GM23338 (cell line): ENCODE measurements around the gene FBXW12. TPM values are rescaled to one million over a fixed set of nuclear protein-coding genes. Genes with fewer than 3 reads are reported as not detected.

Source experiments
- ATAC-seq: fragments of 200-7000 bp; cut with Tn5 transposase; 3 replicates; pipeline ENCODE4 v1.9.1; 2020
- DNase-seq: peaks from one replicate; pipeline ENCODE4 v3.0.0-alpha.2; 2015; ENCODE audit warnings: low spot score
- H2AFZ ChIP-seq: fragments of 200-600 bp; sonication (generic); 2 replicates; pipeline ENCODE4 v1.8.0; 2016; ENCODE audit warnings: antibody characterized with exemption, mild to moderate bottlenecking, moderate library complexity
- H3F3A ChIP-seq: fragments of 200-600 bp; sonication (generic); replicated peaks from 2 replicates; pipeline ENCODE4 v1.8.0; 2017; ENCODE audit warnings: antibody characterized with exemption, mixed run types, low read depth
- H3K27ac ChIP-seq: fragments of 200-600 bp; sonication (generic); 2 replicates; pipeline ENCODE4 v1.6.1; 2016; ENCODE audit warnings: low read depth
- H3K27me3 ChIP-seq: fragments of 200-600 bp; sonication (generic); 2 replicates; pipeline ENCODE4 v1.8.0; 2016; ENCODE audit warnings: mild to moderate bottlenecking, mixed run types, moderate library complexity; ENCODE audit not compliant: insufficient read depth
- H3K36me3 ChIP-seq: fragments of 200-600 bp; sonication (generic); 2 replicates; pipeline ENCODE4 v1.8.0; 2016; ENCODE audit warnings: mild to moderate bottlenecking; ENCODE audit not compliant: insufficient read depth
- H3K4me1 ChIP-seq: fragments of 200-600 bp; sonication (generic); 2 replicates; pipeline ENCODE4 v1.8.0; 2016; ENCODE audit warnings: mild to moderate bottlenecking, moderate library complexity; ENCODE audit not compliant: insufficient read depth
- H3K4me2 ChIP-seq: fragments of 200-600 bp; sonication (generic); 2 replicates; pipeline ENCODE4 v1.7.1; 2017; ENCODE audit warnings: mixed run types
- H3K4me3 ChIP-seq: fragments of 200-600 bp; sonication (generic); 2 replicates; pipeline ENCODE4 v1.6.1; 2016; ENCODE audit warnings: mixed run types
- H3K79me2 ChIP-seq: fragments of 200-600 bp; sonication (generic); replicated peaks from 2 replicates; pipeline ENCODE4 v1.8.0; 2017; ENCODE audit warnings: mild to moderate bottlenecking; ENCODE audit not compliant: insufficient read depth
- H3K9me2 ChIP-seq: fragments of 200-600 bp; sonication (generic); 2 replicates; pipeline ENCODE4 v1.8.0; 2017; ENCODE audit not compliant: insufficient read depth
- H4K20me1 ChIP-seq: fragments of 200-600 bp; sonication (generic); replicated peaks from 2 replicates; pipeline ENCODE4 v1.8.0; 2017; ENCODE audit warnings: mild to moderate bottlenecking; ENCODE audit not compliant: insufficient read depth
- H3K27ac Mint-ChIP-seq: 2 replicates; pipeline ENCODE4 v1.8.0; 2020; ENCODE audit warnings: inconsistent platforms, mild to moderate bottlenecking, moderate library complexity, mixed read lengths
- H3K27me3 Mint-ChIP-seq: 3 replicates; pipeline ENCODE4 v1.8.0; 2022; ENCODE audit warnings: low read depth, mild to moderate bottlenecking, moderate library complexity, mixed read lengths, inconsistent platforms; ENCODE audit not compliant: insufficient read depth, poor library complexity
- H3K36me3 Mint-ChIP-seq: 3 replicates; pipeline ENCODE4 v1.8.0; 2021; ENCODE audit warnings: low read depth, mild to moderate bottlenecking, inconsistent platforms, moderate library complexity, mixed read lengths
- H3K4me1 Mint-ChIP-seq: 3 replicates; pipeline ENCODE4 v1.8.0; 2020; ENCODE audit warnings: mild to moderate bottlenecking, inconsistent platforms, mixed read lengths
- H3K4me3 Mint-ChIP-seq: 3 replicates; pipeline ENCODE4 v1.8.0; 2021; ENCODE audit warnings: moderate library complexity, mild to moderate bottlenecking, inconsistent platforms, mixed read lengths
- H3K9me3 Mint-ChIP-seq: 3 replicates; pipeline ENCODE4 v1.8.0; 2020; ENCODE audit warnings: moderate library complexity, mild to moderate bottlenecking, inconsistent platforms, mixed read lengths
- CREB1 ChIP-seq: fragments of 250-450 bp; sonication (Bioruptor Pico); IDR thresholded peaks from 2 replicates; pipeline ENCODE4 v1.5.0; 2020; ENCODE audit warnings: low read depth, mild to moderate bottlenecking, moderate library complexity
- EZH2 ChIP-seq: fragments of 200-600 bp; sonication (generic); IDR thresholded peaks from one replicate; pipeline ENCODE4 v1.8.0; 2017; ENCODE audit warnings: antibody characterized with exemption, mild to moderate bottlenecking, low read depth; ENCODE audit not compliant: unreplicated experiment
- EZH2phosphoT487 ChIP-seq: fragments of 200-600 bp; sonication (generic); IDR thresholded peaks from one replicate; pipeline ENCODE4 v1.8.1; 2018; ENCODE audit warnings: antibody characterized with exemption; ENCODE audit not compliant: unreplicated experiment
- JUNB ChIP-seq: IDR thresholded peaks from one replicate; pipeline ENCODE4 v1.6.1; 2016; ENCODE audit warnings: antibody characterized with exemption; ENCODE audit not compliant: unreplicated experiment
- NANOG ChIP-seq: IDR thresholded peaks from 2 replicates; pipeline ENCODE4 v1.6.1; 2016; ENCODE audit warnings: antibody characterized with exemption, borderline replicate concordance
- POLR2AphosphoS5 ChIP-seq: IDR thresholded peaks from 2 replicates; pipeline ENCODE4 v1.6.1; 2016; ENCODE audit warnings: antibody characterized with exemption, low read depth
- STAT1 ChIP-seq: IDR thresholded peaks from one replicate; pipeline ENCODE4 v1.6.1; 2016; ENCODE audit warnings: antibody characterized with exemption; ENCODE audit not compliant: unreplicated experiment
- ZNF114 ChIP-seq: fragments of 250-450 bp; sonication (Bioruptor Pico); IDR thresholded peaks from 2 replicates; pipeline ENCODE4 v1.5.0; 2020; ENCODE audit warnings: mild to moderate bottlenecking, moderate library complexity
- ZNF331 ChIP-seq: fragments of 250-450 bp; sonication (Bioruptor Pico); IDR thresholded peaks from 2 replicates; pipeline ENCODE4 v1.5.0; 2020; ENCODE audit warnings: low read depth, mild to moderate bottlenecking, moderate library complexity
- polyA plus RNA-seq: library from polyadenylated mRNA; unstranded; fragments of >200 nt; fragmentation: Nextera tagmentation; extraction: Ambion mirVana; gene quantifications from 2 replicates; pipeline ENCODE4 v1.2.1, GENCODE V29; 2016
- total RNA-seq: library from RNA; depleted of rRNA; stranded (reverse); fragments of >200 nt; shearing (Covaris generic); gene quantifications from 2 replicates; pipeline ENCODE4 v1.2.3, GENCODE V29; 2014
- TF ChIP-seq, protein P1 (sequence below): IDR thresholded peaks from 2 replicates; pipeline ENCODE4 v1.6.1; 2016; ENCODE audit warnings: antibody characterized with exemption
- TF ChIP-seq, protein P2 (sequence below), 2 experiments: fragments of 200-600 bp in 1 of 2; sonication (generic) in 1 of 2; conservative IDR thresholded peaks; 2 replicates each; pipeline versions ENCODE4 v1.5.1 to v1.6.1; 2016 to 2017; ENCODE audit warnings: antibody characterized with exemption in 2 of 2, low read depth in 2 of 2, mild to moderate bottlenecking in 2 of 2, moderate library complexity in 1 of 2
- TF ChIP-seq, protein P3 (sequence below): IDR thresholded peaks from one replicate; pipeline ENCODE4 v1.6.1; 2018; ENCODE audit warnings: antibody characterized with exemption; ENCODE audit not compliant: unreplicated experiment
- TF ChIP-seq, protein P4 (sequence below): fragments of 250-450 bp; sonication (Bioruptor Pico); IDR thresholded peaks from 2 replicates; pipeline ENCODE4 v1.5.0; 2020; ENCODE audit warnings: mild to moderate bottlenecking, moderate library complexity

Gene FBXW12
- total and polyA plus RNA-seq, 2 experiments from 2014 or later, result 0.73 TPM; not detected in 1

GRCh38 chr3:48436855-48437254 is 64.8 kb downstream of the FBXW12 start:
- Histone ChIP-seq H4K20me1 (peaks cover 6% of the 10 kb centered on the region), H3K27me3 (no peaks in the 10 kb centered on the region), H3K4me3 (no peak overlapping the region), H3K4me2 (no peak overlapping the region), H3K27ac (no peak overlapping the region), H3K9me2 (no peaks in the 10 kb centered on the region), H3K79me2 (peaks cover 45% of the 10 kb centered on the region), H3K36me3 (peaks cover 14% of the 10 kb centered on the region), H2AFZ (no peak overlapping the region), H3F3A (peaks cover 40% of the 10 kb centered on the region), H3K4me1 (peaks cover 10% of the 10 kb centered on the region; the same call in 1 of the 2 replicates)
- Mint-ChIP-seq H3K4me3 (no peak overlapping the region), H3K27me3 (peaks cover 6% of the 10 kb centered on the region), H3K9me3 (no peaks in the 10 kb centered on the region), H3K4me1 (peaks cover 22% of the 10 kb centered on the region), H3K27ac (no peak overlapping the region), H3K36me3 (peaks cover 42% of the 10 kb centered on the region)
- ATAC-seq (no peak), DNase-seq (no peak)
- TF ChIP-seq ZNF114 (CRISPR knock-in tag) (no peak), JUNB (no peak), POLR2AphosphoS5 (no peak), EZH2 (no peak), EZH2phosphoT487 (no peak), STAT1 (no peak), ZNF331 (CRISPR knock-in tag) (no peak), NANOG (no peak), CREB1 (CRISPR knock-in tag) (no peak)
- TF ChIP-seq, protein P1, sequence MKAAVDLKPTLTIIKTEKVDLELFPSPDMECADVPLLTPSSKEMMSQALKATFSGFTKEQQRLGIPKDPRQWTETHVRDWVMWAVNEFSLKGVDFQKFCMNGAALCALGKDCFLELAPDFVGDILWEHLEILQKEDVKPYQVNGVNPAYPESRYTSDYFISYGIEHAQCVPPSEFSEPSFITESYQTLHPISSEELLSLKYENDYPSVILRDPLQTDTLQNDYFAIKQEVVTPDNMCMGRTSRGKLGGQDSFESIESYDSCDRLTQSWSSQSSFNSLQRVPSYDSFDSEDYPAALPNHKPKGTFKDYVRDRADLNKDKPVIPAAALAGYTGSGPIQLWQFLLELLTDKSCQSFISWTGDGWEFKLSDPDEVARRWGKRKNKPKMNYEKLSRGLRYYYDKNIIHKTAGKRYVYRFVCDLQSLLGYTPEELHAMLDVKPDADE, result no peak
- TF ChIP-seq, protein P2, sequence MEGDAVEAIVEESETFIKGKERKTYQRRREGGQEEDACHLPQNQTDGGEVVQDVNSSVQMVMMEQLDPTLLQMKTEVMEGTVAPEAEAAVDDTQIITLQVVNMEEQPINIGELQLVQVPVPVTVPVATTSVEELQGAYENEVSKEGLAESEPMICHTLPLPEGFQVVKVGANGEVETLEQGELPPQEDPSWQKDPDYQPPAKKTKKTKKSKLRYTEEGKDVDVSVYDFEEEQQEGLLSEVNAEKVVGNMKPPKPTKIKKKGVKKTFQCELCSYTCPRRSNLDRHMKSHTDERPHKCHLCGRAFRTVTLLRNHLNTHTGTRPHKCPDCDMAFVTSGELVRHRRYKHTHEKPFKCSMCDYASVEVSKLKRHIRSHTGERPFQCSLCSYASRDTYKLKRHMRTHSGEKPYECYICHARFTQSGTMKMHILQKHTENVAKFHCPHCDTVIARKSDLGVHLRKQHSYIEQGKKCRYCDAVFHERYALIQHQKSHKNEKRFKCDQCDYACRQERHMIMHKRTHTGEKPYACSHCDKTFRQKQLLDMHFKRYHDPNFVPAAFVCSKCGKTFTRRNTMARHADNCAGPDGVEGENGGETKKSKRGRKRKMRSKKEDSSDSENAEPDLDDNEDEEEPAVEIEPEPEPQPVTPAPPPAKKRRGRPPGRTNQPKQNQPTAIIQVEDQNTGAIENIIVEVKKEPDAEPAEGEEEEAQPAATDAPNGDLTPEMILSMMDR (conservative IDR thresholded peaks at IDR 0.05; ENCODE audit: low read depth in 2 of 2), result no peak
- TF ChIP-seq, protein P3, sequence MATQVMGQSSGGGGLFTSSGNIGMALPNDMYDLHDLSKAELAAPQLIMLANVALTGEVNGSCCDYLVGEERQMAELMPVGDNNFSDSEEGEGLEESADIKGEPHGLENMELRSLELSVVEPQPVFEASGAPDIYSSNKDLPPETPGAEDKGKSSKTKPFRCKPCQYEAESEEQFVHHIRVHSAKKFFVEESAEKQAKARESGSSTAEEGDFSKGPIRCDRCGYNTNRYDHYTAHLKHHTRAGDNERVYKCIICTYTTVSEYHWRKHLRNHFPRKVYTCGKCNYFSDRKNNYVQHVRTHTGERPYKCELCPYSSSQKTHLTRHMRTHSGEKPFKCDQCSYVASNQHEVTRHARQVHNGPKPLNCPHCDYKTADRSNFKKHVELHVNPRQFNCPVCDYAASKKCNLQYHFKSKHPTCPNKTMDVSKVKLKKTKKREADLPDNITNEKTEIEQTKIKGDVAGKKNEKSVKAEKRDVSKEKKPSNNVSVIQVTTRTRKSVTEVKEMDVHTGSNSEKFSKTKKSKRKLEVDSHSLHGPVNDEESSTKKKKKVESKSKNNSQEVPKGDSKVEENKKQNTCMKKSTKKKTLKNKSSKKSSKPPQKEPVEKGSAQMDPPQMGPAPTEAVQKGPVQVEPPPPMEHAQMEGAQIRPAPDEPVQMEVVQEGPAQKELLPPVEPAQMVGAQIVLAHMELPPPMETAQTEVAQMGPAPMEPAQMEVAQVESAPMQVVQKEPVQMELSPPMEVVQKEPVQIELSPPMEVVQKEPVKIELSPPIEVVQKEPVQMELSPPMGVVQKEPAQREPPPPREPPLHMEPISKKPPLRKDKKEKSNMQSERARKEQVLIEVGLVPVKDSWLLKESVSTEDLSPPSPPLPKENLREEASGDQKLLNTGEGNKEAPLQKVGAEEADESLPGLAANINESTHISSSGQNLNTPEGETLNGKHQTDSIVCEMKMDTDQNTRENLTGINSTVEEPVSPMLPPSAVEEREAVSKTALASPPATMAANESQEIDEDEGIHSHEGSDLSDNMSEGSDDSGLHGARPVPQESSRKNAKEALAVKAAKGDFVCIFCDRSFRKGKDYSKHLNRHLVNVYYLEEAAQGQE, result no peak
- TF ChIP-seq, protein P4, sequence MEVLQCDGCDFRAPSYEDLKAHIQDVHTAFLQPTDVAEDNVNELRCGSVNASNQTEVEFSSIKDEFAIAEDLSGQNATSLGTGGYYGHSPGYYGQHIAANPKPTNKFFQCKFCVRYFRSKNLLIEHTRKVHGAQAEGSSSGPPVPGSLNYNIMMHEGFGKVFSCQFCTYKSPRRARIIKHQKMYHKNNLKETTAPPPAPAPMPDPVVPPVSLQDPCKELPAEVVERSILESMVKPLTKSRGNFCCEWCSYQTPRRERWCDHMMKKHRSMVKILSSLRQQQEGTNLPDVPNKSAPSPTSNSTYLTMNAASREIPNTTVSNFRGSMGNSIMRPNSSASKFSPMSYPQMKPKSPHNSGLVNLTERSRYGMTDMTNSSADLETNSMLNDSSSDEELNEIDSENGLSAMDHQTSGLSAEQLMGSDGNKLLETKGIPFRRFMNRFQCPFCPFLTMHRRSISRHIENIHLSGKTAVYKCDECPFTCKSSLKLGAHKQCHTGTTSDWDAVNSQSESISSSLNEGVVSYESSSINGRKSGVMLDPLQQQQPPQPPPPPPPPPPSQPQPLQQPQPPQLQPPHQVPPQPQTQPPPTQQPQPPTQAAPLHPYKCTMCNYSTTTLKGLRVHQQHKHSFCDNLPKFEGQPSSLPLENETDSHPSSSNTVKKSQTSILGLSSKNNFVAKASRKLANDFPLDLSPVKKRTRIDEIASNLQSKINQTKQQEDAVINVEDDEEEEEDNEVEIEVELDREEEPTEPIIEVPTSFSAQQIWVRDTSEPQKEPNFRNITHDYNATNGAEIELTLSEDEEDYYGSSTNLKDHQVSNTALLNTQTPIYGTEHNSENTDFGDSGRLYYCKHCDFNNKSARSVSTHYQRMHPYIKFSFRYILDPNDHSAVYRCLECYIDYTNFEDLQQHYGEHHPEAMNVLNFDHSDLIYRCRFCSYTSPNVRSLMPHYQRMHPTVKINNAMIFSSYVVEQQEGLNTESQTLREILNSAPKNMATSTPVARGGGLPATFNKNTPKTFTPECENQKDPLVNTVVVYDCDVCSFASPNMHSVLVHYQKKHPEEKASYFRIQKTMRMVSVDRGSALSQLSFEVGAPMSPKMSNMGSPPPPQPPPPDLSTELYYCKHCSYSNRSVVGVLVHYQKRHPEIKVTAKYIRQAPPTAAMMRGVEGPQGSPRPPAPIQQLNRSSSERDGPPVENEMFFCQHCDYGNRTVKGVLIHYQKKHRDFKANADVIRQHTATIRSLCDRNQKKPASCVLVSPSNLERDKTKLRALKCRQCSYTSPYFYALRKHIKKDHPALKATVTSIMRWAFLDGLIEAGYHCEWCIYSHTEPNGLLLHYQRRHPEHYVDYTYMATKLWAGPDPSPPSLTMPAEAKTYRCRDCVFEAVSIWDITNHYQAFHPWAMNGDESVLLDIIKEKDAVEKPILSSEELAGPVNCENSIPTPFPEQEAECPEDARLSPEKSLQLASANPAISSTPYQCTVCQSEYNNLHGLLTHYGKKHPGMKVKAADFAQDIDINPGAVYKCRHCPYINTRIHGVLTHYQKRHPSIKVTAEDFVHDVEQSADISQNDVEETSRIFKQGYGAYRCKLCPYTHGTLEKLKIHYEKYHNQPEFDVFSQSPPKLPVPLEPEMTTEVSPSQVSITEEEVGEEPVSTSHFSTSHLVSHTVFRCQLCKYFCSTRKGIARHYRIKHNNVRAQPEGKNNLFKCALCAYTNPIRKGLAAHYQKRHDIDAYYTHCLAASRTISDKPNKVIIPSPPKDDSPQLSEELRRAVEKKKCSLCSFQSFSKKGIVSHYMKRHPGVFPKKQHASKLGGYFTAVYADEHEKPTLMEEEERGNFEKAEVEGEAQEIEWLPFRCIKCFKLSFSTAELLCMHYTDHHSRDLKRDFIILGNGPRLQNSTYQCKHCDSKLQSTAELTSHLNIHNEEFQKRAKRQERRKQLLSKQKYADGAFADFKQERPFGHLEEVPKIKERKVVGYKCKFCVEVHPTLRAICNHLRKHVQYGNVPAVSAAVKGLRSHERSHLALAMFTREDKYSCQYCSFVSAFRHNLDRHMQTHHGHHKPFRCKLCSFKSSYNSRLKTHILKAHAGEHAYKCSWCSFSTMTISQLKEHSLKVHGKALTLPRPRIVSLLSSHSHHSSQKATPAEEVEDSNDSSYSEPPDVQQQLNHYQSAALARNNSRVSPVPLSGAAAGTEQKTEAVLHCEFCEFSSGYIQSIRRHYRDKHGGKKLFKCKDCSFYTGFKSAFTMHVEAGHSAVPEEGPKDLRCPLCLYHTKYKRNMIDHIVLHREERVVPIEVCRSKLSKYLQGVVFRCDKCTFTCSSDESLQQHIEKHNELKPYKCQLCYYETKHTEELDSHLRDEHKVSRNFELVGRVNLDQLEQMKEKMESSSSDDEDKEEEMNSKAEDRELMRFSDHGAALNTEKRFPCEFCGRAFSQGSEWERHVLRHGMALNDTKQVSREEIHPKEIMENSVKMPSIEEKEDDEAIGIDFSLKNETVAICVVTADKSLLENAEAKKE (CRISPR knock-in tag), result no peak
